Memory B cell (primary cell): ENCODE results near the gene AK2.
"Not testable (repeated sequence)": the region's sequence is repeated elsewhere in the genome, so short reads cannot be mapped to it uniquely, and the experiment has no call there.

Experiments used
- ATAC-seq: fragments of 150-1000 bp; cut with Tn5 transposase; 2 replicates; pipeline ENCODE4 v1.10.0; 2021; ENCODE audit warnings: low read depth, mild to moderate bottlenecking, moderate library complexity
- DNase-seq, 2 donors: peaks; one replicate each; pipeline ENCODE4 v3.0.0; 2022; ENCODE audit warnings: low spot score in 2 of 2
- H3K27ac Mint-ChIP-seq: one replicate; pipeline ENCODE4 v1.8.0; 2022; ENCODE audit warnings: mild to moderate bottlenecking, moderate library complexity, mixed read lengths
- H3K27me3 Mint-ChIP-seq: one replicate; pipeline ENCODE4 v1.8.0; 2022; ENCODE audit warnings: mixed read lengths
- H3K36me3 Mint-ChIP-seq: one replicate; pipeline ENCODE4 v1.8.0; 2022; ENCODE audit warnings: mild to moderate bottlenecking, mixed read lengths
- H3K4me1 Mint-ChIP-seq: one replicate; pipeline ENCODE4 v1.8.0; 2022; ENCODE audit warnings: mixed read lengths
- H3K4me3 Mint-ChIP-seq: one replicate; pipeline ENCODE4 v1.8.0; 2022; ENCODE audit warnings: mild to moderate bottlenecking, moderate library complexity, mixed read lengths
- H3K9me3 Mint-ChIP-seq: one replicate; pipeline ENCODE4 v1.8.0; 2022; ENCODE audit warnings: mixed read lengths

AK2 gene

GRCh38 chr1:33024430-33025179 lies 12.1 kb downstream of the AK2 start:
- H3K27ac Mint-ChIP-seq, H3K4me3 Mint-ChIP-seq, DNase-seq, H3K9me3 Mint-ChIP-seq, H3K27me3 Mint-ChIP-seq: not testable (repeated sequence)
- peaks cover 17% of the 10 kb centered on the region for H3K4me1 Mint-ChIP-seq
- H3K36me3 Mint-ChIP-seq, result peaks cover 25% of the 10 kb centered on the region
- peak; percentile 41 for ATAC-seq

- Mint-ChIP-seq H3K36me3 (peaks cover 33% of the 10 kb centered on the region), H3K27me3 (no peaks in the 10 kb centered on the region), H3K9me3 (no peaks in the 10 kb centered on the region), H3K4me1 (peaks cover 16% of the 10 kb centered on the region), H3K27ac (no peak overlapping the region), H3K4me3 (no peak overlapping the region)
- ATAC-seq (no peak), DNase-seq (no peak)
These were observed 14.0 kb downstream of the AK2 start for GRCh38 chr1:33022650-33023200.

- Mint-ChIP-seq H3K9me3 (no peaks in the 10 kb centered on the region), H3K36me3 (peaks cover 35% of the 10 kb centered on the region), H3K27ac (no peak overlapping the region), H3K4me3 (no peak overlapping the region), H3K27me3 (no peaks in the 10 kb centered on the region), H3K4me1 (peaks cover 12% of the 10 kb centered on the region)
- ATAC-seq (no peak), DNase-seq (no peak)
These were observed 14.9 kb downstream of the AK2 start for GRCh38 chr1:33021567-33022431.

- no peaks in the 10 kb centered on the region for H3K27me3 Mint-ChIP-seq
- H3K4me3 Mint-ChIP-seq, result no peak overlapping the region
- H3K27ac Mint-ChIP-seq, result no peak overlapping the region
- no peaks in the 10 kb centered on the region for H3K4me1 Mint-ChIP-seq
- H3K36me3 Mint-ChIP-seq, result peaks cover 43% of the 10 kb centered on the region
- no peaks in the 10 kb centered on the region for H3K9me3 Mint-ChIP-seq
- ATAC-seq (no peak), DNase-seq (no peak)
These were observed 18.6 kb downstream of the AK2 start for GRCh38 chr1:33018112-33018511.

- H3K36me3 Mint-ChIP-seq, result peaks cover 47% of the 10 kb centered on the region
- H3K27ac Mint-ChIP-seq, result no peak overlapping the region
- DNase-seq (no peak), ATAC-seq (no peak)
- no peaks in the 10 kb centered on the region for H3K4me1 Mint-ChIP-seq
- H3K4me3 Mint-ChIP-seq, result no peak overlapping the region
- no peaks in the 10 kb centered on the region for H3K27me3 Mint-ChIP-seq
- H3K9me3 Mint-ChIP-seq, result no peaks in the 10 kb centered on the region
These were observed 19.5 kb downstream of the AK2 start for GRCh38 chr1:33017175-33017574.

GRCh38 chr1:33015216-33015615 lies 21.5 kb downstream of the AK2 start:
- no peaks in the 10 kb centered on the region for H3K27me3 Mint-ChIP-seq
- H3K36me3 Mint-ChIP-seq, result peaks cover 50% of the 10 kb centered on the region
- no peak overlapping the region for H3K4me3 Mint-ChIP-seq
- no peaks in the 10 kb centered on the region for H3K4me1 Mint-ChIP-seq
- H3K9me3 Mint-ChIP-seq, result no peaks in the 10 kb centered on the region
- no peak for DNase-seq
- ATAC-seq, result no peak
- no peak overlapping the region for H3K27ac Mint-ChIP-seq

GRCh38 chr1:33014464-33015163 lies 22.1 kb downstream of the AK2 start:
- no peaks in the 10 kb centered on the region for H3K27me3 Mint-ChIP-seq
- ATAC-seq (no peak), DNase-seq (no peak)
- H3K27ac Mint-ChIP-seq, result no peak overlapping the region
- H3K4me3 Mint-ChIP-seq, result no peak overlapping the region
- H3K9me3 Mint-ChIP-seq, result no peaks in the 10 kb centered on the region
- H3K4me1 Mint-ChIP-seq, result no peaks in the 10 kb centered on the region
- H3K36me3 Mint-ChIP-seq, result peaks cover 48% of the 10 kb centered on the region

- H3K4me3 Mint-ChIP-seq, result no peak overlapping the region
- no peak overlapping the region for H3K27ac Mint-ChIP-seq
- H3K4me1 Mint-ChIP-seq, result no peaks in the 10 kb centered on the region
- H3K36me3 Mint-ChIP-seq, result peaks cover 45% of the 10 kb centered on the region
- no peaks in the 10 kb centered on the region for H3K27me3 Mint-ChIP-seq
- no peaks in the 10 kb centered on the region for H3K9me3 Mint-ChIP-seq
- DNase-seq, result no peak
- ATAC-seq, result no peak
These were observed 22.9 kb downstream of the AK2 start for GRCh38 chr1:33013791-33014190.

- Mint-ChIP-seq H3K9me3 (no peaks in the 10 kb centered on the region), H3K27me3 (no peaks in the 10 kb centered on the region), H3K36me3 (peaks cover 44% of the 10 kb centered on the region), H3K4me3 (no peak overlapping the region), H3K4me1 (no peaks in the 10 kb centered on the region), H3K27ac (peak overlapping the region; percentile 76)
- DNase-seq, result no peak
- ATAC-seq, result no peak
These were observed 24.5 kb downstream of the AK2 start for GRCh38 chr1:33012165-33012564.

- no peak for DNase-seq
- Mint-ChIP-seq H3K9me3 (no peaks in the 10 kb centered on the region), H3K4me1 (no peaks in the 10 kb centered on the region), H3K36me3 (peaks cover 44% of the 10 kb centered on the region), H3K4me3 (no peak overlapping the region), H3K27me3 (no peaks in the 10 kb centered on the region), H3K27ac (no peak overlapping the region)
- no peak for ATAC-seq
These were observed 25.6 kb downstream of the AK2 start for GRCh38 chr1:33010932-33011731.

GRCh38 chr1:33009561-33009960 lies 27.1 kb downstream of the AK2 start:
- H3K27ac Mint-ChIP-seq, result no peak overlapping the region

GRCh38 chr1:33008051-33008914 lies 28.4 kb downstream of the AK2 start:
- H3K27ac Mint-ChIP-seq, result no peak overlapping the region
- DNase-seq, result no peak
- H3K4me3 Mint-ChIP-seq, result no peak overlapping the region

More at GRCh38 chr1:33009561-33009960, 27.1 kb downstream of the AK2 start:
- Mint-ChIP-seq H3K9me3 (no peaks in the 10 kb centered on the region), H3K4me3 (no peak overlapping the region), H3K4me1 (peaks cover 4% of the 10 kb centered on the region), H3K36me3 (peaks cover 44% of the 10 kb centered on the region), H3K27me3 (no peaks in the 10 kb centered on the region)
- ATAC-seq (no peak), DNase-seq (no peak)

More at GRCh38 chr1:33008051-33008914, 28.4 kb downstream of the AK2 start:
- Mint-ChIP-seq H3K9me3 (no peaks in the 10 kb centered on the region), H3K36me3 (peaks cover 35% of the 10 kb centered on the region), H3K27me3 (no peaks in the 10 kb centered on the region), H3K4me1 (peaks cover 4% of the 10 kb centered on the region)
- no peak for ATAC-seq
